ENCODE data around the gene EIF2AK3.

DNA sequence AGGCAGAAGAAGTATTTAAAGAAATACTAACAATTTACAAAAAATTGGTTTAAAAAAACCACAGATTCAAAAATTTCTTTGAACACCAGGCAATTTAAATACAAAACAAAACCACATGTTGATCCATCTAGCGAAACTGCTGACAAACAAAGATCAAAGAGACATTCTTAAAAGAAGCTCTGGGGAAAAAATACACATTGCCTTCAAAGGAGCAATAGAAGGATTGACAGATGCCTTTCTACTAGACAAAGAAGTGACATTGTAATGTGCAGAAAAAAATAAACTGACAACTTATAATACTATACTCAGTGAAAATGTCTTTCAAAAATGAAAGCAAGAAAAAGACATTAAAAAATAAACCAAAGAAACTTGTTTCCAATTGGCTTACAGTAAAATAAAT is 12.6 kb upstream of the EIF2AK3 start:
- TF ChIP-seq, protein P1, sequence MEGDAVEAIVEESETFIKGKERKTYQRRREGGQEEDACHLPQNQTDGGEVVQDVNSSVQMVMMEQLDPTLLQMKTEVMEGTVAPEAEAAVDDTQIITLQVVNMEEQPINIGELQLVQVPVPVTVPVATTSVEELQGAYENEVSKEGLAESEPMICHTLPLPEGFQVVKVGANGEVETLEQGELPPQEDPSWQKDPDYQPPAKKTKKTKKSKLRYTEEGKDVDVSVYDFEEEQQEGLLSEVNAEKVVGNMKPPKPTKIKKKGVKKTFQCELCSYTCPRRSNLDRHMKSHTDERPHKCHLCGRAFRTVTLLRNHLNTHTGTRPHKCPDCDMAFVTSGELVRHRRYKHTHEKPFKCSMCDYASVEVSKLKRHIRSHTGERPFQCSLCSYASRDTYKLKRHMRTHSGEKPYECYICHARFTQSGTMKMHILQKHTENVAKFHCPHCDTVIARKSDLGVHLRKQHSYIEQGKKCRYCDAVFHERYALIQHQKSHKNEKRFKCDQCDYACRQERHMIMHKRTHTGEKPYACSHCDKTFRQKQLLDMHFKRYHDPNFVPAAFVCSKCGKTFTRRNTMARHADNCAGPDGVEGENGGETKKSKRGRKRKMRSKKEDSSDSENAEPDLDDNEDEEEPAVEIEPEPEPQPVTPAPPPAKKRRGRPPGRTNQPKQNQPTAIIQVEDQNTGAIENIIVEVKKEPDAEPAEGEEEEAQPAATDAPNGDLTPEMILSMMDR (IDR thresholded peaks at IDR 0.05; ENCODE audit: poor library complexity, severe bottlenecking) = no peak
- TF ChIP-seq POLR2AphosphoS5 (IDR thresholded peaks at IDR 0.05) = no peak
- TF ChIP-seq EZH2 (IDR thresholded peaks at IDR 0.05; ENCODE audit: borderline replicate concordance, insufficient read depth, low read length, poor library complexity, severe bottlenecking) = no peak
- no peak for TF ChIP-seq MXI1 (conservative IDR thresholded peaks at IDR 0.05; ENCODE audit: poor library complexity, severe bottlenecking)
- TF ChIP-seq RAD21 (conservative IDR thresholded peaks at IDR 0.05) = no peak
- TF ChIP-seq EP300 (conservative IDR thresholded peaks at IDR 0.05; ENCODE audit: poor library complexity, severe bottlenecking) = peak; percentile 67
- TF ChIP-seq SMC3 (conservative IDR thresholded peaks at IDR 0.05; ENCODE audit: poor library complexity) = no peak
- TF ChIP-seq, protein P2, sequence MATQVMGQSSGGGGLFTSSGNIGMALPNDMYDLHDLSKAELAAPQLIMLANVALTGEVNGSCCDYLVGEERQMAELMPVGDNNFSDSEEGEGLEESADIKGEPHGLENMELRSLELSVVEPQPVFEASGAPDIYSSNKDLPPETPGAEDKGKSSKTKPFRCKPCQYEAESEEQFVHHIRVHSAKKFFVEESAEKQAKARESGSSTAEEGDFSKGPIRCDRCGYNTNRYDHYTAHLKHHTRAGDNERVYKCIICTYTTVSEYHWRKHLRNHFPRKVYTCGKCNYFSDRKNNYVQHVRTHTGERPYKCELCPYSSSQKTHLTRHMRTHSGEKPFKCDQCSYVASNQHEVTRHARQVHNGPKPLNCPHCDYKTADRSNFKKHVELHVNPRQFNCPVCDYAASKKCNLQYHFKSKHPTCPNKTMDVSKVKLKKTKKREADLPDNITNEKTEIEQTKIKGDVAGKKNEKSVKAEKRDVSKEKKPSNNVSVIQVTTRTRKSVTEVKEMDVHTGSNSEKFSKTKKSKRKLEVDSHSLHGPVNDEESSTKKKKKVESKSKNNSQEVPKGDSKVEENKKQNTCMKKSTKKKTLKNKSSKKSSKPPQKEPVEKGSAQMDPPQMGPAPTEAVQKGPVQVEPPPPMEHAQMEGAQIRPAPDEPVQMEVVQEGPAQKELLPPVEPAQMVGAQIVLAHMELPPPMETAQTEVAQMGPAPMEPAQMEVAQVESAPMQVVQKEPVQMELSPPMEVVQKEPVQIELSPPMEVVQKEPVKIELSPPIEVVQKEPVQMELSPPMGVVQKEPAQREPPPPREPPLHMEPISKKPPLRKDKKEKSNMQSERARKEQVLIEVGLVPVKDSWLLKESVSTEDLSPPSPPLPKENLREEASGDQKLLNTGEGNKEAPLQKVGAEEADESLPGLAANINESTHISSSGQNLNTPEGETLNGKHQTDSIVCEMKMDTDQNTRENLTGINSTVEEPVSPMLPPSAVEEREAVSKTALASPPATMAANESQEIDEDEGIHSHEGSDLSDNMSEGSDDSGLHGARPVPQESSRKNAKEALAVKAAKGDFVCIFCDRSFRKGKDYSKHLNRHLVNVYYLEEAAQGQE (IDR thresholded peaks at IDR 0.05; ENCODE audit: borderline replicate concordance) = no peak
- no peak for TF ChIP-seq TAF1 (IDR thresholded peaks at IDR 0.05; ENCODE audit: low read depth)

Data from neural cell (in vitro differentiated cells).